Measurements from ENCODE around the gene APBB1IP.
"Not testable (repeated sequence)": the region's sequence is repeated elsewhere in the genome, so short reads cannot be mapped to it uniquely, and the experiment has no call there.

The APBB1IP gene

GRCh38 chr10:26566525-26567350, 128.6 kb downstream of the APBB1IP start:
- FAIRE-seq: no peak

- FAIRE-seq: no peak
Measured at GRCh38 chr10:26567351-26567721, 129.2 kb downstream of the APBB1IP start.

- FAIRE-seq: no peak
Measured at GRCh38 chr10:26571655-26572054, 133.5 kb downstream of the APBB1IP start.

- FAIRE-seq: no peak
Measured at GRCh38 chr10:26573674-26574073, 135.5 kb downstream of the APBB1IP start.

- no peak for FAIRE-seq
Measured at GRCh38 chr10:26574783-26575182, 136.6 kb downstream of the APBB1IP start.

- not testable (repeated sequence) for FAIRE-seq
Measured at GRCh38 chr10:26578371-26578770, 140.2 kb downstream of the APBB1IP start.

- no peak for FAIRE-seq
Measured at GRCh38 chr10:26579256-26580063, 141.3 kb downstream of the APBB1IP start.

- no peak for FAIRE-seq
Measured at GRCh38 chr10:26586211-26586610, 148.1 kb downstream of the APBB1IP start.

- FAIRE-seq: no peak
Measured at GRCh38 chr10:26588611-26589010, 150.5 kb downstream of the APBB1IP start.

GRCh38 chr10:26589813-26590212, 151.7 kb downstream of the APBB1IP start:
- FAIRE-seq: not testable (repeated sequence)

GRCh38 chr10:26593896-26594295, 155.8 kb downstream of the APBB1IP start:
- no peak for FAIRE-seq

GRCh38 chr10:26603283-26603682, 165.1 kb downstream of the APBB1IP start:
- FAIRE-seq: peak; percentile 40

GRCh38 chr10:26604320-26605093, 166.4 kb downstream of the APBB1IP start:
- not testable (repeated sequence) for FAIRE-seq

GRCh38 chr10:26606389-26606877, 168.3 kb downstream of the APBB1IP start:
- FAIRE-seq: peak; percentile 97

GRCh38 chr10:26612151-26612915, 174.2 kb downstream of the APBB1IP start:
- no peak for FAIRE-seq
